T-helper 17 cell (primary cell): ENCODE results near the gene TPSAB1. TPM values are rescaled to one million over a fixed set of nuclear protein-coding genes. Genes with fewer than 3 reads are reported as not detected.
"Not testable (repeated sequence)": the region's sequence is repeated elsewhere in the genome, so short reads cannot be mapped to it uniquely, and the experiment has no call there.

Experiments
- ATAC-seq: fragments of 150-1000 bp; cut with Tn5 transposase; 2 replicates; pipeline ENCODE4 v1.10.0; 2021; ENCODE audit warnings: mild to moderate bottlenecking, moderate library complexity
- DNase-seq, 3 donors: peaks; one replicate each; pipeline versions ENCODE4 v3.0.0 to v3.0.0-alpha.2; 2020 to 2021
- H3K9me3 ChIP-seq: one replicate; pipeline ENCODE4 v1.7.0; 2013; ENCODE audit warnings: low read length, mild to moderate bottlenecking; ENCODE audit not compliant: control insufficient read depth, poor library complexity, severe bottlenecking
- H3K27ac Mint-ChIP-seq: one replicate; pipeline ENCODE4 v1.8.0; 2022; ENCODE audit warnings: mild to moderate bottlenecking, moderate library complexity, mixed read lengths
- H3K27me3 Mint-ChIP-seq: one replicate; pipeline ENCODE4 v1.8.0; 2022; ENCODE audit warnings: mixed read lengths
- H3K36me3 Mint-ChIP-seq: one replicate; pipeline ENCODE4 v1.8.0; 2022; ENCODE audit warnings: low read depth, mixed read lengths
- H3K4me1 Mint-ChIP-seq: one replicate; pipeline ENCODE4 v1.8.0; 2022; ENCODE audit warnings: mild to moderate bottlenecking, mixed read lengths
- H3K4me3 Mint-ChIP-seq: one replicate; pipeline ENCODE4 v1.8.0; 2022; ENCODE audit warnings: mild to moderate bottlenecking, moderate library complexity, mixed read lengths
- total RNA-seq, 4 donors: library from RNA in 2 of 4; stranded (reverse) in 2 of 4; gene quantifications; one replicate each; pipeline ENCODE4 v1.2.3 and lab custom pipeline; 2022 to 2026

Gene TPSAB1
- total RNA-seq, 2 donors from 2014 or later, result not detected

- not testable (repeated sequence) for H3K36me3 Mint-ChIP-seq, H3K9me3 ChIP-seq, H3K4me1 Mint-ChIP-seq, H3K27ac Mint-ChIP-seq, ATAC-seq, H3K4me3 Mint-ChIP-seq, H3K27me3 Mint-ChIP-seq, DNase-seq
These were observed 1.6 kb upstream of the TPSAB1 start for GRCh38 chr16:1238909-1239308.

DNA sequence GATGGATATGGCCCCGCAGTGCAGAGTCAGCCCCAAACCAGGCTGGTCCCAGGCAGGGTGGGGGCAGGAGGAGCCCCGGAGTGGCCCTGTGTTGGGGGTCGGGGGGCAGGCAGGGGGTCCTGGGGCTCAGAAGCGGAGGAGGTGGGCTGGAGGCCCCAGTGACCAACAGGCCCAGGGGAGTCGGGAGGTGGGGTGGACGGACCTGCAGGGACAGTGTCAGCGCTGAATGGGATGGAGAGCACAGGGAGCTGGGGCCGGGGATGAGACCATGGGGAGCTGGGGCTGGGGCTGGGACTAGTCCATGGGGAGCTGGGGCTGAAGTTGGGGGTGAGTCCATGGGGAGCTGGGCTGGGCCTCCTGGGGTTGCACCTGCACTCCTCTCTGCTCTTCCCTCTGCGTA lies 930 bp upstream of the TPSAB1 start:
- not testable (repeated sequence) for H3K4me1 Mint-ChIP-seq, H3K4me3 Mint-ChIP-seq, DNase-seq, H3K27ac Mint-ChIP-seq, H3K36me3 Mint-ChIP-seq, H3K27me3 Mint-ChIP-seq, H3K9me3 ChIP-seq, ATAC-seq

GRCh38 chr16:1241081-1241480 lies 576 bp downstream of the TPSAB1 start:
- H3K36me3 Mint-ChIP-seq, H3K4me3 Mint-ChIP-seq, H3K9me3 ChIP-seq, ATAC-seq, DNase-seq, H3K27ac Mint-ChIP-seq, H3K4me1 Mint-ChIP-seq: not testable (repeated sequence)
- H3K27me3 Mint-ChIP-seq, result peaks cover 12% of the 10 kb centered on the region

- H3K36me3 Mint-ChIP-seq, DNase-seq, ATAC-seq, H3K9me3 ChIP-seq, H3K4me1 Mint-ChIP-seq, H3K27ac Mint-ChIP-seq, H3K4me3 Mint-ChIP-seq: not testable (repeated sequence)
- H3K27me3 Mint-ChIP-seq, result peaks cover 26% of the 10 kb centered on the region
These were observed 2.9 kb downstream of the TPSAB1 start for GRCh38 chr16:1243363-1243762.

DNA sequence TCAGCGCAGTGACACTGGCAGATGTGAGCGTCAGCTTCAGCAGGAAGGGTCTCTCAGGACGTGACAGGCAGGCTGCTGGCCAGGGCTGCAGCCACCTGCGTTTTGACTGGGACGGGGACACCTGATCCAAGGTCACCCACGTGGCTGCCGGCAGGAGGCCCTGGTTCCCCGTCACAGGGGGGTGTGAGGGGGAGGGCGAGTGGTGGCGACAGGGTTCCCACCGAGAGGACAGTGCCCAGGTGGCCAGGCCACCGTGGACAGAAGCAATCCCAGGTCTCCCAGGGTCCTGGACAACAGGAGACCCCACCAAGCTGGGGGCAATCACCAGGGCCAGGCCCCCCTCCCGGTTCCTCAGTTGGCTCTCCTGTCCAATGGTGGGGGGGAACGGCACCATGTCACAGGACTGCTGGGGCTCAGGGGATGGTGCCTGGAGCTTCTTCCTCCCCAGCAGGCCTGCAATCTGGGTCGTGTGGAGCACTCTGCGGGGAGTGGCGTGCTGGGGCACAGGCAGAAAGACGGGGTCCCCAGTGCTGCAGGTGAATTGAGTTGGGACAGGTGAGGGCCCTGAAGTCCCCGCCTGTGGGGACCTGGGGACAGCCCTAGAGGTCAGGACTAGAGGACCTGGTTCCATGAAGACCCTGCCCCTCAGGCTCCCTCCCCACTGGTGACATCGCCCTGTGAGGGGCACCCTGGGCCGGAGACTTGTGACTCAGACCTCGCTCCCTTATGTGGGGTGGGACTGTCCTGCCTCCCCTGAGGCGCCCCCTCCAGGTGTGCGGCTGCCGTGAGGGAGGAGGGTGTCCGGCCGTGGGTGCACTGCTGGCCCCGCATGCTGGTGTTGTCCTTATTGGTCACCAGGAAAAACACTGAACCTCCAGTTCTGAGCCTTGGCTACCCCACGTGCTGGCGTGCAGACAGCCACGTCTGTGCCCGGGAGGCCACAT lies 3.7 kb downstream of the TPSAB1 start:
- not testable (repeated sequence) for H3K36me3 Mint-ChIP-seq, H3K9me3 ChIP-seq, H3K4me1 Mint-ChIP-seq, ATAC-seq, DNase-seq, H3K4me3 Mint-ChIP-seq, H3K27ac Mint-ChIP-seq
- H3K27me3 Mint-ChIP-seq, result peaks cover 26% of the 10 kb centered on the region

- ATAC-seq, result peak; percentile 32
- no peaks in the 10 kb centered on the region for H3K9me3 ChIP-seq
- Mint-ChIP-seq H3K36me3 (no peaks in the 10 kb centered on the region), H3K4me3 (no peak overlapping the region), H3K27me3 (peaks cover 26% of the 10 kb centered on the region), H3K4me1 (no peaks in the 10 kb centered on the region), H3K27ac (no peak overlapping the region)
- no peak for DNase-seq
These were observed 4.4 kb downstream of the TPSAB1 start for GRCh38 chr16:1244881-1245280.

DNA sequence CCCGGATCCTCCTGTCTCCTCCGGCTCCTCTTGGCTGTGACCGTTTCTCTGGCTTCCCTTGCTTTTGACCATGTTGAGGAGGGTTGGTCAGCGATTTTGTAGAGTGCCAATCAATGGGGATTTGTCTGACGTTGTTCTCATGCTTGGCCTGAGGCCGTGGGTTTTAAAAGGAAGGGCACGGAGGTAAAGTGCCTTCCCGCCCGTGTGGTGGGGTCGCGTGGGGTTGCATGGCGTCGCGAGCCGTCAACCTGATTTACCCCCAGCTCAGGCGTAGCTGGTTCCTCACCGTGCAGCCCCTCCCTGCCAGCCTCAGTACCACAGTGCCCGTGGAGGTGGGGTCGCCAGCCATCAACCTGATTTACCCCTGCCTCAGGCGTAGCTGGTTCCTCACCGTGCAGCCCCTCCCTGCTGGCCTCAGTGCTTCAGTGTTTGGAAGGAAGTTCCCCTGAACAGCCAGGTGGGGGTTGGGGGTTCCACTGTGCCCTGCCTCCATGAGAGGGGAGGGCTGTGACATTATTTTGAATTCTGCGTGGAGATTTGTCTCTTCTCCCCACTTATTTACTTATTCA lies 5.0 kb downstream of the TPSAB1 start:
- Mint-ChIP-seq H3K27me3 (peaks cover 26% of the 10 kb centered on the region), H3K4me3 (no peak overlapping the region), H3K4me1 (no peaks in the 10 kb centered on the region), H3K36me3 (no peaks in the 10 kb centered on the region), H3K27ac (no peak overlapping the region)
- DNase-seq, result no peak
- ATAC-seq, result no peak
- H3K9me3 ChIP-seq, result no peaks in the 10 kb centered on the region

DNA sequence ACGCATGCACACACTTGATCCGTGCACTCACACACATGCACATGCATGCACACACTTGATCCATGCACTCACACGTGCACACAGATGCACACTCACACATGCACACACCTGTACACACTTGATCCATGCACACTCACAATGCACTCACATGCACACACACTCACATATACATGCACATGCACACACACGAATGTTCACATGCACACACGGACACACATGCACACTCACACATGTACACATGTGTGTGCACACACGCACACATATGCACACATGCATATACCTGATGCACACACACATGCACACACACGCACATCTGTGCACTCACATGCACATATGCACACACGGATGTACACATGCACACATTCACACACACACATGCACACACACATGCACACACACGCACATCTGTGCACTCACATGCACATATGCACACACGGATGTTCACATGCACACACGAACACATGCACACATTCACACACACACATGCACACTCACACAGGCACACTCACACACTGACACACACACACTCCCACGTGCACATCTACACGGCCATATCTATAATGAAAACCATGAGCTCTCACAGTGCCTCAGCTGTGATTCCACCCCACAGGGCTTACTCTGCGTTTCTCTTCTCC lies 7.5 kb downstream of the TPSAB1 start:
- DNase-seq, ATAC-seq, H3K27ac Mint-ChIP-seq, H3K4me1 Mint-ChIP-seq, H3K4me3 Mint-ChIP-seq, H3K36me3 Mint-ChIP-seq, H3K9me3 ChIP-seq: not testable (repeated sequence)
- peaks cover 26% of the 10 kb centered on the region for H3K27me3 Mint-ChIP-seq

- H3K27me3 Mint-ChIP-seq, result peaks cover 26% of the 10 kb centered on the region
- not testable (repeated sequence) for H3K27ac Mint-ChIP-seq, H3K9me3 ChIP-seq, H3K4me3 Mint-ChIP-seq, DNase-seq, H3K36me3 Mint-ChIP-seq, H3K4me1 Mint-ChIP-seq
- ATAC-seq, result peak; percentile 92
These were observed 8.7 kb downstream of the TPSAB1 start for GRCh38 chr16:1249031-1249755.

GRCh38 chr16:1253701-1254364 lies 13.3 kb downstream of the TPSAB1 start:
- H3K27me3 Mint-ChIP-seq, H3K9me3 ChIP-seq, DNase-seq, H3K4me3 Mint-ChIP-seq, H3K36me3 Mint-ChIP-seq, H3K27ac Mint-ChIP-seq, H3K4me1 Mint-ChIP-seq: not testable (repeated sequence)
- ATAC-seq, result peak; percentile 21

DNA sequence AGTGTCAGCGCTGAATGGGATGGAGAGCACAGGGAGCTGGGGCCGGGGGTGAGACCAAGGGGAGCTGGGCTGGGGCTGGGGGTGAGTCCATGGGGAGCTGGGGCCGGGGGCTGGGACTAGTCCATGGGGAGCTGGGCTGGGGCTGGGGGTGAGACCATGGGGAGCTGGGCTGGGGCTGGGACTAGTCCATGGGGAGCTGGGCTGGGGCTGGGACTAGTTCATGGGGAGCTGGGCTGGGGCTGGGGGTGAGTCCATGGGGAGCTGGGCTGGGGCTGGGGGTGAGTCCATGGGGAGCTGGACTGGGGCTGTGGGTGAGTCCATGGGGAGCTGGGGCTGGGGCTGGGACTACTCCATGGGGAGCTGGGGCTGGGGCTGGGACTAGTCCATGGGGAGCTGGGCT lies 14.3 kb downstream of the TPSAB1 start:
- not testable (repeated sequence) for H3K27me3 Mint-ChIP-seq, H3K9me3 ChIP-seq, H3K4me1 Mint-ChIP-seq, DNase-seq, H3K36me3 Mint-ChIP-seq, H3K4me3 Mint-ChIP-seq, ATAC-seq, H3K27ac Mint-ChIP-seq

GRCh38 chr16:1255276-1256122 lies 15.0 kb downstream of the TPSAB1 start, which contains the start of gene TPSD1:
TPSD1 (plus strand) TSS chr16:1256069; CDS start chr16:1256281, 212 bp downstream.
- not testable (repeated sequence) for ATAC-seq, H3K36me3 Mint-ChIP-seq, H3K27ac Mint-ChIP-seq, DNase-seq, H3K4me3 Mint-ChIP-seq, H3K4me1 Mint-ChIP-seq, H3K9me3 ChIP-seq
- H3K27me3 Mint-ChIP-seq, result peaks cover 11% of the 10 kb centered on the region
